GM19239 (cell line): ENCODE results near the gene ZSWIM1.
"Not testable (repeated sequence)": the region's sequence is repeated elsewhere in the genome, so short reads cannot be mapped to it uniquely, and the experiment has no call there.

Experiments
- DNase-seq: peaks from one replicate; pipeline ENCODE4 v3.0.0; 2011; ENCODE audit warnings: low spot score; ENCODE audit not compliant: insufficient read length
- FAIRE-seq: peaks from 2 replicates; lab custom pipeline; 2011; peaks lifted over from hg19 to GRCh38; lab: Jason Lieb, UNC

ZSWIM1 gene

DNA sequence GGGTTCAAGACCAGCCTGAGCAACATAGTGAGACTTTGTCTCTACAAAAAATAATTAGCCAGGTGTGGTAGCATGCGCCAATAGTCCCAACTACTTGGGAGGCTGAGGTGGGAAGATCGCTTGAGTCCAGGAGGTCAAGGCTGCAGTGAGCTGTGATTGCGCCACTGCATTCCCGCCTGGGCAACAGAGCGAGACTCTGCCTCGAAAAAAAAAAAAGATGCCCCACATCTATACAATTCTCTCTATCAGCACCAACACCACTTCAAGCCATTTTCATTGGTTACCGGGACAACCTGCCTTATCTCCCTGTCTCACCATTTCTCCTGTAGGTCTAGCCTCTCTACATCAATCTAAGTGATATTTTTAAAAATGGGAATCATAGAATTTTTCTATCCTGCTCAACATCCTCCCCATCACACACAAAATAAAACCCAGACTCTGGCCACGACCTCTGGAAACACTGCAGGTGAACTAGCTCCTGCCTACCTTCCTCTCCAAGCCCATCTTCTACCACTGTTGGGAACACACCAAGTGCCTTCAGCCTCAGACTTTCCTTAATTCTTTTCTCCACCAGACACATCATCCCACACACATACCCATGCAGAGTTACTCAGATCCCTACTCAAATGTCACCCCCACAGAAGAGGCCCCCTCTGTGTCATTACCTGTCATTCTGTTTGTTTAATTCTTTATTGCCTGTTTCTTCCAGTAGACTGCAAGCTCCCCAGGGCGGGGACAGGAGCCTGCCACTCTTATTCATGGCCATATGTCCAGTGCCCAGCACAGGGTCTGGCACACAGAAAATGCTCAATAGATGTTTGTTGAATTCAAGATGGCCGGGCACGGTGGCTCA lies 40.5 kb downstream of the ZSWIM1 start:
- DNase-seq, result no peak
- no peak for FAIRE-seq

DNA sequence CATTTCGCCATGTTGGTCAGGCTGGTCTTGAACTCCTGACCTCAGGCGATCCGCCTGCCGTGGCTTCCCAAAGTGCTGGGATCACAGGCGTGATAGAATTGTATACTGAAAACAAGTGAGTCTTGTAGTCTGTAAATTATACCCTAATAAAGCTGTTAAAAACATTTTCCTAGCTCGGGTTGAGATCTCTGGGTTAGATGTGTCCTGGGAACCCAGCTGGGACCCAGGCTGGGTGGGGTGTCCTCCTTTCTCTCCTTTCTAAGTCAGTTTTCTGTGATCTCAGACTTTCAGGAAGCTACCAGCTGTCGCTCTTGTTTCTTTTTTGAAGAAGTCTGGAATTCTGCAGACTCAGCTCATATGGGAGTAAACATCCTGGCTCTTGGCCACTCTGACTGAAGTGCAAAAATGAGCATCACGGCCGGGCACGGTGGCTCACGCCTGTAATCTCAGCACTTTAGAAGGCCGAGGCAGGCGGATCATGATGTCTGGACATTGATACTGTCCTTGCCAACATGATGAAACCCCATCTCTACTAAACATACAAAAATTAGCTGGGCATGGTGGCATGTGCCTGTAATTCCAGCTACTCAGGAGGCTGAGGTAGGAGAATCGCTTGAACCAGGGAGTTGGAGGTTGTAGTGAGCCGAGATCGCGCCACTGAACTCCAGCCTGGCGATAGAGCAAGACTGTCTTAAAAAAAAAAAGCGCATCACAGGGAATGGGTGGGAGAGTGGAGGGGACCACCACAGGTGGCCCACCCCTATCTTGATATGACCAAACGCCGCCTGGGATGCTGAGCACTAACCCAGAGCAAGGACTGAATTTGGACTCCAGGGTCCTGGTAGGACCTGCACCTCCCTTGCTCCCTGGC lies 43.6 kb downstream of the ZSWIM1 start:
- FAIRE-seq, result no peak
- DNase-seq, result no peak

DNA sequence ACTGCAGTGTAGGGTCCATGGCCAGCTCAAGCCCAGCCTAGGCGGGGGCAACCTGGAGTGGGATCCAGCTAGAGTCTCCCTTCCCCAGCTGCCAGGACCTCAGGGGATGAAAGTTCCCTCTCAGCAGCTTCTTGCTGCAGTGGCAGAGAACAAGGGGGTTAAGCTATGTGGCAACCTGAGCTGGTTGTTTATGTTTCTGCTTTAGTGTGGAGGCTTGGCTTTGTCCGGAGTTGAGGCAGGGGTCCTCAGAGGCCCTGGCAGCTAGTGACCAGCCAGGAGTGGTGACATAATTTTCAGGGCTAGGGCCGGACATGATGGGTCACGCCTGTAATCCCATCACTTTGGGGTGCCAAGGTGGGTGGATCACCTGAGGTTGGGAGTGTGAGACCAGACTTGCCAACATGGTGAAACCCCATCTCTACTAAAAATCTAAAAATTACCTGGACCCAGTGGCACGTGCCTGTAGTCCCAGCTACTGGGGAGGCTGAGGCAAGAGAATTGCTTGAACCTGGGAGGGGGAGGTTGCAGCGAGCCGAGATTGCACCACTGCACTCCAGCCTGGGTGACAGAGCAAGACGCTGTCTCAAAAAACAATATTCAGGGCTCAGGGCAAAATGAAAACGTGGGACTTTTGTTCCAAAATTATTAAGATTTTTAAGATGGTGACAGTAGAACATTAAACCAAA lies 44.9 kb downstream of the ZSWIM1 start:
- no peak for FAIRE-seq
- DNase-seq, result no peak

GRCh38 chr20:45926731-45927070 lies 45.7 kb downstream of the ZSWIM1 start:
- DNase-seq, result no peak
- FAIRE-seq, result no peak

- no peak for FAIRE-seq
- no peak for DNase-seq
These were observed 46.2 kb downstream of the ZSWIM1 start for GRCh38 chr20:45927071-45927878.

GRCh38 chr20:45931680-45932079 lies 50.7 kb downstream of the ZSWIM1 start:
- not testable (repeated sequence) for DNase-seq, FAIRE-seq

DNA sequence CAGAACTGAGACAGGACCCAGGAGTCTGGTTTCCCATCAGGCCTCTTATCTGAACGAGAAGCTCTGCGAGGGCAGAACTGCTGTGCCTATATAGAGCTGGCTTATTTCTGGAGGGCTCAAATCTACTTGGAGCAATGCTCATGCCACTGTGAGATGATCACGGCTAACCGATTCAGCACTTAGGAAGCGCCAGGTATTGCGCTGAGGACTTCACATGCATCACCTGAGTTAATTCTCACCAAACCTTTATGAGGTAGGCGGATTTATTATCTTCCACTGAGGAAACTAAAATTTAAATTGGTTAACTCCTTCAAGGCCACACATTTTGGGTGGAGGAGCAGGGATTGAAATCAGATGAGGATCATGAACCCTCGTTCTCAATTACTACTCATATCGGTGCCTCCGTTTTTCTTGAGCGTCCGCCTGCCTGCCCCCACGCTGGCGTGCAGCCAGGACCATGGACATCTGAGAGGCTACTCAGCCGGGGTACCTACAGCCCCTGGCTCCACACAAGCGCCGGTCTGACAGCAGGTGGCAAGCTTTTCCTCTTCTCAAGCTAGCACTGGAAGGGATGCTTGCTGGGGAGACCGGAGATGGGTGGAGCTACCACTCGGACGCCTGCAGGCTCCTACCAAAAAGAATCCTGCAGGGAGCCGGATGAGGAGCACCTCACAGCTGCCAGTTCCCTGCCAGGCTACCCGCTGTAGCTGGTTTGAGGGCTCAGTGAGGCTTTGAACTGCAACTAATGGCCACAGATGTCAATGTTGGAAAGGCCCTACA lies 52.4 kb downstream of the ZSWIM1 start:
- FAIRE-seq (peak; percentile 74), DNase-seq (peak; percentile 71)

DNA sequence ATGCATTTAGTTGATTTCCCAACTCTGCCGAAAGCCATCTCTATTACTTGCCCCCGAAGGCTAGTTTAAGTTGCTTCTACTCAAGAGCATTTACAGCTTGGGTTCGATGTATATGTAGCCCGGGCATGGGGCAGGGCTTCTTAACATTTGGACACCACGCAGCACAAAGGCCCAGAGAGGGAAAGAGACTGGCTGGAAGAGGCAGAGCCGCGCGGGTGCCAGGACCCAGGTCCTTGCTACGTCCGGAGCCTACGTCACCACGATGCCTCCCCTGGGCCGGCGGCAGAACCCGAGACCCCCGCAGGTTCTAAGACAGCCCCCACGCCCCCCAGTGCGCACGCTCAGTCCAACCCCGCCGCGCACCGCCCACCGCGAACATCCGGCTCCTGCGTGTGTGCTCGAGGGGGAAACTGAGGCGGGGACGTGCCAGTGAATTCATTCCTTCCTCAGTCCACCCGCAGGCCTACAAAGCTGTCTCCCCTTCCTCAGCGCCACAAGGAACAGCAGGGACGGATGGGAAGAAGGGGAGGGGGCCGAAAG lies 53.1 kb downstream of the ZSWIM1 start:
- DNase-seq (no peak), FAIRE-seq (no peak)
